NCI-H1092 treated with DMSO at 0.1 percent for 48 hours (cell line): ENCODE data around the gene KLF7.
A peak's percentile ranks its signal among the peaks of the same experiment; 100 is the strongest.
"Not testable (repeated sequence)": the region's sequence is repeated elsewhere in the genome, so short reads cannot be mapped to it uniquely, and the experiment has no call there.

Experiments
- DNase-seq: peaks from one replicate; lab custom pipeline; 2025; lab: John Stamatoyannopoulos, UW

Gene KLF7

DNA sequence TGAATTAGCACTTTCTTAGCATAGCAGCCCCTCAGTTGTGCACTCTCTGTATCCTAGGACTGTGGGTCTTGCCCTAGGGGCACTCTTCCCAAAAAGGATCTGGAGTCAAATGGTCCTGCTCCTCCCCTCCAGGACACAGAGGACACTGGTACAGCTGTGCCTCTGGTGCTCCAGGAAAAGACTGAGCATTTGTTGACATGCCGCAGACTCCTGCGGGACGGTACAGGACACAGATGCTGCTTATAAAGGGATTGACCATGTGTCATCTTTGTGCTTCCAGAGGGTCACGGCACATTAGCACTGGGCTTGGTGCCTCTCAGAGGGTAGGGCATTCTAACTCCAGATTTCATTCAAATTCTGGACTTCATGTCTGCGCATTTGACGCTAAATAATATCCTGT lies 110.5 kb downstream of the KLF7 start:
- DNase-seq = no peak

DNA sequence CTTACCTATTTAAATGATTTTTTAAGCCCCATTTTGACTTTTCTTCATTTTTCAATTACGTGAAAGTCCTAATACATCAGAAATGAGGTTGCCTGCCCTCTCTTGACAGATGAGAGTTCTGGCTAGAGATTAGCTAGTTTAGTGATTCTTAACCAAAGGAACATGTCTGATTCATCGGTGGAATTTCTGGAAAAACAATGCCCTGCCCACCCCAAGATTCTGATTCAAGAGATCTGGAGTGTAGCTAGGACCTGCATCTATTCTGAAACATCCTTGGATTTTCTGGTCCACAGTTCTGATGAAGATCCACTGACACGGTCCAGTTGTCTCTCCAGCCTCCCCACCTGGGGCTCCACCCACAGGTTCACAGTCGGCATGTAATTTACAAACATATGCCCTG lies 111.2 kb downstream of the KLF7 start:
- DNase-seq = no peak

DNA sequence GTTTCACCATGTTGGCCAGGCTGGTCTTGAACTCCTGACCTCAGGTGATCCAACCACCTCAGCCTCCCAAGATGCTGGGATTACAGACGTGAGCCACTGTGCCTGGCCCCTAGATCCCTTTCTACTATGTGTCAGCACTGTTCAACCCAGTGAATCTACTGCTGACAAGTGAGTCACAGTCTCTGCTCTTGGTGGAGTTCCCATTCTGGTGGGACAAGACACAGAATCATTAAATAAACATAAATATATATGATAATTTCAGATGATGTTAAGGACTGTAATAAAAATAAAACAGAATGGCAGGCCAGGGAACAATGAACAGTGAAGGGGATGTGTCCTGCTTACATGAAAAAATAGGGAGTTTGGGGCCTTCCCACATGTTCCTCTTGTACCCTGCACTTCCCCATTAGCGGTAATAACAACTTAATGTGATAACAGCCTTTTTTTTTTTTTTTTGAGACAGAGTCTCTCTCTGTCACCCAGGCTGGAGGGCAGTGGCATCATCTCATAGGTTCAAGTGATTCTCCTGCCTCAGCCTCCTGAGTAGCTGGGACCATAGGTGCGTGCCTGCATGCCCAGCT lies 114.3 kb downstream of the KLF7 start:
- DNase-seq = no peak

DNA sequence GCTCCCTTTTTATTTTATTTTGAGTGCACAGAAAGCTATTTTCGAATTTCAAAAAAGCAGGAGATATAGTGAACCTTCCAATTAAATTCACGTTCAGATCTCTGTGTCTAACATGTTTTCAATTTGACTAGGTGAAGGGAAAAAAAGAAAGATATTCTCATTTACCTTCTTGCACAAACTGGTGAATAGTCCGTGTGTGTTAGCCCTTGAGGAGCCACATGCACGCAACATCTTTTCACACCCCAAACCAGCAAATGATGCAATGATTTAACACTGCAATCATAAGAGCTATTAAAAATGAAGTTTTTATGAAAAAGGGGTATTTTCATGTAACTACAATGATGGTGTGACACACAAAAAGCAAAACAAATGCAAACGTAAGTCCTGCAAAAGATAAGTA lies 116.6 kb downstream of the KLF7 start:
- no peak for DNase-seq

DNA sequence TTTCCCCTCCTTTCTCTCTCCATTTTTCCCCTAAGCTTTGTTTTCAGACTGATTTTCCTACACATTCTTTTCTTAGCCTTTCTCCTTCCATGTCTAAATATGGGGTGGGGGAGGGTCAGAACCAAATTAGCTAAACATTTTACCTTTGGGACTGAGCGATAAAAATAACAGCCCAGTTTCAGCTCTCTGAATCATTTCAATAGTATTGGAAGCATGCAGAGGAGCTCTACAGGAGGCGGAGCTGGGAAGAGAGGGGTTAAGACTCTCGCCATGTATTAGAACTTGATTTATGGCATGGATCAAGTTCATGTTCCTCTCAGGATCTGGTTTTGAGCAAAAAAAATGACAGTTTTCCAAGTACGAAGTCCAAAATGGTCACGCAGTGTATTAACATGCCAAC lies 117.3 kb downstream of the KLF7 start:
- no peak for DNase-seq

DNA sequence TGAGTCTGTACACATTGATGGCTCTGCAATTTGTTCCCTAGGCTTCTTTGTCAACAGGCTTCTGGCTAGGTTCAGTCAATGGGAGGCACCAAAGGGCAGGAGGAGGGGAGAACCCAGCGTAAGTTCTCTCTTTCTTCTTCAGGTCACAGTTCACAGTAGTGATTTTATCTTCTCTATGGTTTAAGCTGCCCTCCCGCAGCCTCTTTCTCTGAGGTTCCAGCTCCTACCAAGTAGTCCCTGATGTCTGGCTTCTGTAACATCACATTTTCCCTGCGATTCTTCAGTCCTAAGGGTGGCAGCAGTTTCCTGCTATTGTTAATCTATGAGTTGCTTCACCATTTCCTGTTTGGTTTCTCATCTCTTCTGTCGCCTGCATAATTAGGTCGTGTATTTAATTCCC lies 119.0 kb downstream of the KLF7 start:
- no peak for DNase-seq

DNA sequence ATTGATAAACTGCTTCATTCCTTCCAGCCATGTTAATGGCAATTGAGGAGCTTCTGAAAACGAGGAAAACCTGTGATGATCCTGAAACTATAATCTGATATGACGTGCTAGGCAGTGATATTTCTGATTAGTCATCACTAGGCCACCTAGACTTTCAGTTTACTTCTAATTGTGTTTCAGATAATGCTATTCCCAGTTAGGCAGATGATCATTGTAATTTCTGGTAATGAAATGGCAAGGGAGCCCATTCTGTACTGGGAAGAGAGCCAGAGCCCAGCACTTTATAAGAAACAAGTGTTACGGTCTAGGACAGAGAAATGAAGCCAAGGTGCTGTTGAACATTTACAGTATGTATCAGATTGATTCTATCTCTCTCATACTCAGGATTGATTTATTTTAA lies 120.2 kb downstream of the KLF7 start:
- no peak for DNase-seq

DNA sequence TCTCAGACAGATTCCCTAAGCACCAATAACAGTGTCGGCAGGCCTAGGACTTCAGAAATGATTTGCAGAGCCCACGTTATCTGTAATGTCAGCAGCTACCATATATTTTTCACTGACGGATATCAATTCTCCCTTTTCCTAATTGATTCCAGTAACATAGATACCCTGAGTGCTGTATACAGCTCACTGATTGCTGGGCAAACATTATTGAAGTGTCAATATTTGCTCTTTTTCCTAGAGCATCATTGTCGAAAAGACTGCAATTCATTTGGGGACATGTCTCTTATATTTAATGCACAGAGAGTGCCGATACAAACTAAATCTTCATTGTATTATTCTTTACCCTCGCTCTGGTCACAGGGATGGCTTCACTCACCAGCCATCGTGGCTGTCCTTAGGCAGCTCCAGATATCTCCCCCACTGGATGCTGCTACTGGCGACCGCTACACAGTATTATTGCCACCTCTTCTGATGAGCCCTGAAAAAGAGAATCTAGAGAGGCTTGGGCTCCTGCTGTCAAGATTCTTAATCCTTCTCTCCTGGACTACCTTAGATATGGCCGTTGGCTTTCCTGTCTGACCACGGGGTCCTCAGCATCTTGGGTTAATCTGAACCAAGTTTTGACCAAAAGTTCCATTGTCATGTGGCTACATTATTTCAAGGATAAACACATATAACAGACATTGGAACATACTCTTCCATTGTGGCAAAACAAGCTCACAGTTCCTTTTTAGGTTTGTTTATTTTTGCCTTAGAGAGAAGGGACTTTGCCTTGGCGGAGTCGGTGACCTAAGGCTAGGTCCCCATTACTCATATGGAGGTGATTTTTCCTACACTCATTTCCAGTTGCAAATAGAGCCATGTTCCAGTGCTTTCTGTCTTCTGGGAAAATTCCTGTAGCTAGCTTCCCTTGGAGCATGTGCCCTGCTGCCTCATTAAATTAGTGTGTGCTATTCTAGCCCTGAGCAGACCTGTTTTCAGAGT lies 121.1 kb downstream of the KLF7 start:
- DNase-seq = peak; percentile 31

DNA sequence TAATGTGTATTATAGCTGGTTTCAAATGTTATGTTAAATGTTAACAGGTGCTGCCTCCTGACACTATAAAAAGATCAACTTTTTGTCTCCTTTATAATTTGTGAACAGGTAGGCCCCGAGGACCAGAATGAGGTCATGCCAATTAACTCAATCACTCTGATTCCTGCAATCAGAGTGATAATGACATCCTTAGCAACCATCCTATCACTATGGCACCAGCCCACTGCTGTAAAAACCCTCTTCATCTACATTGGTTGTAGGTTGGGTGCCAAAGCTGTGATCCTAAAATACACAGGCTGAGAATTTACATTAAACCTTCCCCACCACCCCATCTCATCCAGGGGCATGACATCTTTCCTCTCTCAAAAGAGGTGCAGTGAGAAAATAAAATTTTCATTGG lies 122.9 kb downstream of the KLF7 start:
- DNase-seq = peak; percentile 17

DNA sequence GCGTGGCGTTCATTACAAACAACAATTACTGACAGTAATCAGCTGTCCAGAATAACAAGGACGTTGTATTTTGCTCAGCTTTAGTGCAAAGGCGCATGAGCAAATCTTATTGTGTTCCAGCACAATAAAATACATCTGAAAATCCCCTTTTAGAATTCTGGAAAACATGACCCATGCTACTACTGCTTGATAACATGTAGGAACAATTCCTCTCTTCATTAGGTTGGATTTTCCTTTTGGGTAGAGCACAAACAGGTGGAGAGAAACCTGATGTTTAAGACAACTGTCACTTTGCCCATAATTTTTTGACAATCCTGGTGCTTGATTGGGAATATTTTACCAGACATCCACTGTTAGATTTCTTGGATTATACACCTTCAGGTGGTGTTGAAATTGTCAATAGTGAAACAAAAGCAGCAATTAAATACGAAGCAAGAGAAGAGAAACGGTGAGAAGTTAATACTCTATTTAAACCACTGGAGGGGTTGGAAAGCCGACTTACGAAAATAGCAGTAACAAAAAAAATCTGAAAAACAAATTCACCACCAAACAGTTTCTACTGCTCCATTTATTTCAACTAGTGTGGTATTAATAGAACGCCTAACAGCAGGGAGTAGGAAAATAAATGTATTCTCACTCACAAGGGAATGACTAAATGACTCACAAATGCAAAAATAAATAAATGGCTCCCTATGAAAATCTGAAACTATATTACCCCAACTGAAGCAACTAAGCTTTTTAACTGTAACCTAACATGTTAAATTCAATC lies 123.8 kb downstream of the KLF7 start:
- no peak for DNase-seq

DNA sequence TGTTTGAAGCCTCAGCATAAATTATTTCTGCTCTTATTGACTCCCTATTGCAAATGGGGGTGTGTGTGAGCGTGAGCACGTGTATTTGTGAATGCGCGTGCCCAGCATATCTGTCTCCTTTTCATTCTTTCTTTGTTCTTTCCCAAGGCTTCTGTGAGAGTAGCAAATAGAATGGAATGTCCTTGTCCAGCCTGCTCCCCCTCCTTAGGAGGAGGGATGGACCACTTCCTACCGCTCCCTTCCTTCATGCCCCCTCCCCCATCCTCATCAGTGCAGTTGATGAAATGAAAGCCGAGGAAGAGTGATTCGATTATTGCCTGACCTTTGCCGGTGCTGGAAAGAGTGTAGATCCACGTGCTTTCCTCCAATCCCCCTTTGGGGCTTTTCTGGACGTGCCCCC lies 124.5 kb downstream of the KLF7 start:
- no peak for DNase-seq

DNA sequence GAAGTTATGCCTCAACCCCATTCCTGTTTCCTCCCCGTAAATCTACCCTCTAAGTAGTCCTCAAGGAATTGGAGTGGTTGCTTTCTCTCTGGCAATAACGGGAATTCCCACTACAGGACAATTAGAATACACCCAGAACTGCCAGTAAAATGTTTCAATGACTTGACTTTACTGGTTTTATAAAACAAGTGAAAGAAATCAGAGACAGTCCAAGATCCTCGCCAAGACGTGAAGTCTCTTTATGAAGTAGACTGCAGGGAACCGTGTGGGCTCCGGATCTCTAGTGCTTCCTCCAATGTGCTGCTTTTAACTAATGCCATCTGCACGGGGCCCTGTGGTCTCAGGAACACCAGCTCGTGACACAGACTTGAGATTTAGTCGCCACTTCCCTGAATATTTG lies 125.1 kb downstream of the KLF7 start:
- DNase-seq = no peak

DNA sequence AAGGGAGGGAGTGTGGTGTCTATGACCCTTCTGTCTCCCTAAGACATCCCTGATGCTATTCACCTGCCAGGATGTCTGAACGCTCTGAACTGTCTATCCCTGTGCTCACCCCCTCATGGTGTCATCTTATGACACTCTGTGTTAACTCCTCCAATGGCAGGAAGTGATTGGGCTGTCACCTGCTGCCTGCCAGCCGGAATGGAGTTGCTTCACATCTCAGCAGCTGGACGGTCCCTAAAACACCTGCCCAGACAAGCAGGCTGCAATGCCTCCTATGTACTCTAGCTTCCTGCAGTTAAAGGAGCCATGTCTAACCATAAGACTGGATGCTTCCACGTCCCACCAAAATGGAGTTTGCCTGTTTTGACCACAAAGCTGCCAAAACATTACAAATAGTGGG lies 126.5 kb downstream of the KLF7 start:
- DNase-seq = no peak

DNA sequence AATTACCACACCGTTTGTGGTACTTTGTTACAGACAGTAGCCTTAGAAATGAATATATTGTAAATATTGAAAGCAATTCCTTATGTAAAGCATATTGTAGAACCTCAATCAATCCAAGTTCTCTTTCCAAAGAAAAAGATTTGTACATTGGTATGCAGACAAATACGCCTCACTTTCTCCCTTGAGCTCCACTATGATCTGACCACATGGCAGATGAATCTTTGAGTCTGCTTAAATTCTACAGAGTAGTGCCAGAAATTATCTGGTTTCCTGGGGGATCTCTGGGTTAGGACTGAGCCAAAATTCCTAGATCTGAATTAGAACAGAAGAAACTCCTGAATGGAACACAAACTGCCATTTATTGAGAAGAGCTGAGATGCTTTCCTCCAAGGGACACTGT lies 127.4 kb downstream of the KLF7 start:
- no peak for DNase-seq

DNA sequence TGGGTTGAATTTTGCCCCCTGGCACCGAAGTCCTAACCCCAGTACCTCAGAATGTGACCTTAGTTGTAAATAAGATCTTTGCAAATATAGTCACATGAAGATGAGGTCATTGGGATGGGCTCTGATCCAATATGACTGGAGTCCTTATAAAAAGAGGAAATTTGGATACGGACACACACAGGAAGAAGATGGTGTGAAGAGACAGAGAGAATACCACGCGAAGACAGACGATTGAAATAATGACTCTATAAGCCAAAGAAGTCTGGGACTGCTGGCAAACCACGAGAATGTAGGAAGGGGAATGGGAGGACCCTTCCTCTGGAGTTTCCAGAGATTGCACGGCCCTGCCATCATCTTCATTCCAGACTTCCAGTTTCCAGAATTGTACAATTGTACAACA lies 127.9 kb downstream of the KLF7 start:
- no peak for DNase-seq

DNA sequence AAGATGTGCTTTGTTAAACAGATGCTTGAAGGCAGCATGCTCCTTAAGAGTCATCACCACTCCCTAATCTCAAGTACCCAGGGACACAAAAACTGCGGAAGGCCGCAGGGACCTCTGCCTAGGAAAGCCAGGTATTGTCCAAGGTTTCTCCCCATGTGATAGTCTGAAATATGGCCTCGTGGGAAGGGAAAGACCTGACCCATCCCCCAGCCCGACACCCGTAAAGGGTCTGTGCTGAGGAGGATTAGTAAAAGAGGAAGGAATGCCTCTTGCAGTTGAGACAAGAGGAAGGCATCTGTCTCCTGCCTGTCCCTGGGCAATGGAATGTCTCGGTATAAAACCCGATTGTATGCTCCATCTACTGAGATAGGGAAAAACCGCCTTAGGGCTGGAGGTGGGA lies 128.7 kb downstream of the KLF7 start:
- not testable (repeated sequence) for DNase-seq

DNA sequence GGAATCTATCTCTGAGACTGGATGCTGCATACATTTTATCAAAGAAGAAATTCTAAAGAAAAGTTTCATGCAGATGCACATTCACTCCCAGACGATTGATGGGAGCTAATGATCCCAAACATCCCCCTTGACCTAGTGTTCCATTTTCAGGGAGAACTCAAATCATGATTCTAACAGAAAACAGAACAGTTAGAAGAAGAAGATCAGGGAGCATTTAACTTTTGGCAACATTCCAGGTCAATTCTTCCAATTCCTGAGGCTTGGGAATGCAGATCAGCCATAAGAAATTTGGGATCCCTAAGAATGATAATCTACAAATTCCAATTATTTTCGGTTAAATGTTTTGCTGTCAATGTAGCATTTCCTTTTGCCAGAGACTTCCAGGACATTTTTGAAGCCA lies 129.9 kb downstream of the KLF7 start:
- DNase-seq = no peak

DNA sequence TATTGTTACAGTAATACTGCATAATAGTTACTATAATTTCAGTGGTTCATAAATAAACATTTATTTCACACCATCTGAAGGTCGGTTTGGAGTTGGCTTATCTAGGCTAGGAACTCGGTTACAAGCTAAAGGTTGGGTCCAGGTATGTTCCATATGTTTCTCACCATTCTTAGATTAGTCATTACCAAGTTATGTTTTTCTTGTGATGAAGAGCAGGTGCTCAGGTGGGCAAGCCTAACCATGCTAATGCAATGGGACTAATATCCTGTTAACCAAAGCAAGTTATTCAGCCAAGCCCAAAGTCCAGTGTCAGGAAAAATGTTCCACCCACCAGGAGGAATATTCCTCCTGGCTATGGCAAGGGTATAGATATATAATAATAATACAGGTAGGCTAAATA lies 133.3 kb downstream of the KLF7 start:
- DNase-seq = no peak
